Measurements from ENCODE around the gene WDR73.

WDR73 gene

DNA sequence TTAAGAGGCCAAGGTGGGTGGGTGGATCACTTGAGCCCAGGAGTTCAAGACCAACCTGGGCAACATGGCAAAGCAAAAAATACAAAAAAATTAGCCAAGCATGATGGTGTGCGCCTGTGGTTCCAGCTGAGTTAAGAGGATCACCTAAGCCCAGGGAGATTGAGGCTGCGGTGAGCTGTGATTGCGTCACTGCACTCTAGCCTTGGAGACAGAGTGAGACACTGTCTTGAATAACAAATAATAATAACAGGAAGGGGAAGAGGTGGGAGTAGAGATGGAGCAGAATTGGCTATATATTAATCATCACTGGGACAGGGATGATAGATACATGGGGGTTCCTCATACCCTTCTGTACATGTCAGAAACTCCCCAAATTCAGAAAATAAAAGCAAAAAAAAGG is 27.7 kb upstream of the WDR73 start:
- DNase-seq: peak; percentile 94
- Histone ChIP-seq H3K36me3 (replicated peaks) (peaks cover 7% of the 10 kb centered on the region), H3K4me3 (ENCODE audit: low read depth, low read length) (no peak overlapping the region), H3K27me3 (replicated peaks) (no peaks in the 10 kb centered on the region), H3K27ac (peak overlapping the region; percentile 80)
- TF ChIP-seq, protein P1, sequence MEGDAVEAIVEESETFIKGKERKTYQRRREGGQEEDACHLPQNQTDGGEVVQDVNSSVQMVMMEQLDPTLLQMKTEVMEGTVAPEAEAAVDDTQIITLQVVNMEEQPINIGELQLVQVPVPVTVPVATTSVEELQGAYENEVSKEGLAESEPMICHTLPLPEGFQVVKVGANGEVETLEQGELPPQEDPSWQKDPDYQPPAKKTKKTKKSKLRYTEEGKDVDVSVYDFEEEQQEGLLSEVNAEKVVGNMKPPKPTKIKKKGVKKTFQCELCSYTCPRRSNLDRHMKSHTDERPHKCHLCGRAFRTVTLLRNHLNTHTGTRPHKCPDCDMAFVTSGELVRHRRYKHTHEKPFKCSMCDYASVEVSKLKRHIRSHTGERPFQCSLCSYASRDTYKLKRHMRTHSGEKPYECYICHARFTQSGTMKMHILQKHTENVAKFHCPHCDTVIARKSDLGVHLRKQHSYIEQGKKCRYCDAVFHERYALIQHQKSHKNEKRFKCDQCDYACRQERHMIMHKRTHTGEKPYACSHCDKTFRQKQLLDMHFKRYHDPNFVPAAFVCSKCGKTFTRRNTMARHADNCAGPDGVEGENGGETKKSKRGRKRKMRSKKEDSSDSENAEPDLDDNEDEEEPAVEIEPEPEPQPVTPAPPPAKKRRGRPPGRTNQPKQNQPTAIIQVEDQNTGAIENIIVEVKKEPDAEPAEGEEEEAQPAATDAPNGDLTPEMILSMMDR (IDR thresholded peaks at IDR 0.05; ENCODE audit: low read depth, low read length, missing control alignments): no peak
- in situ Hi-C loops (cut with HindIII; ENCODE audit: low pct_ligation_motif_present, low sequenced_read_pairs): no loop called here

DNA sequence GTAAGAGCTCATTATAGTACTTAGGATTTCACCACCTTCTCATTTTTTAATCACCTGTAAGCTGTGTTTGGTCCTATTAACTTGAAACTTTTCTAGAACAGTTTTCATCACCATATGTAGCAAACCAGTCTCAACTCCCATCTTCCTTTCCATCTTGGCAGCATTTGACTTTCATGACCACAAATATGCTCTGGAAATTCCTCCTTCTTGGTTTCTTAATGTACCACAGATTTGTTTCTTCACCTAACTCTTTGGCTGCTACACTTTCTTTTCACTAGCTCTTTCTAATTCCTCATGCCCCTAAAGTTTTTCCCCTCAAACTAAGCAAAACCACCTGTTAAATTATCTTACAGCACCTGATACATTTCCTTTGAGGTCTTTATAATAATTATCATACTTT is 17.1 kb upstream of the WDR73 start:
- DNase-seq: peak; percentile 47
- in situ Hi-C loops (cut with HindIII; ENCODE audit: low pct_ligation_motif_present, low sequenced_read_pairs): no loop called here

DNA sequence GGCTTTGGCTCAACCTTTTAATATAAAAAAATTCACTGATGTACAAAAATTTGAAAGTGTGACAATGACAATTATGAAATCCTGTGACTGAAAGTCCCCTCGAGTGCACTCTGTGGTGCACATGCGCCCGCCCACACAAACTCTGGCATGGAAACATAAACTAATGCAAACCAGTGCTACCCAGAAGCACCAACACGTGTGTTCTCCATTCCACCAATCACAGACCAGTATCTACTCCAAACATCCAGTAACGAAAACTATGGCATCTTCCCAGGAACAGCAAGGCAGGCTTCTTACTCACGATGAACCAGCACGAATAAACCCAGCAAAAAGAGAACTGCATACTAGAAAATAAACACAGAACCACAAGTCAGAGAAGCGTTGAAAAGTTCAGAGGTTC is 15.6 kb upstream of the WDR73 start:
- no peak overlapping the region for H3K27ac ChIP-seq
- H3K4me3 ChIP-seq (ENCODE audit: low read depth, low read length): no peak overlapping the region
- H3K27me3 ChIP-seq (replicated peaks): no peaks in the 10 kb centered on the region
- peaks cover 28% of the 10 kb centered on the region for H3K36me3 ChIP-seq (replicated peaks)
- in situ Hi-C loops (cut with HindIII; ENCODE audit: low pct_ligation_motif_present, low sequenced_read_pairs): no loop called here
- no peak for DNase-seq
- TF ChIP-seq, protein P1 (IDR thresholded peaks at IDR 0.05; ENCODE audit: low read depth, low read length, missing control alignments): no peak

More for the DNA sequence above, 17.1 kb upstream of the WDR73 start:
- Histone ChIP-seq H3K27ac (peak overlapping the region; percentile 50), H3K27me3 (replicated peaks) (no peaks in the 10 kb centered on the region), H3K4me3 (ENCODE audit: low read depth, low read length) (no peak overlapping the region), H3K36me3 (replicated peaks) (peaks cover 25% of the 10 kb centered on the region)
- TF ChIP-seq, protein P1 (IDR thresholded peaks at IDR 0.05; ENCODE audit: low read depth, low read length, missing control alignments): no peak

DNA sequence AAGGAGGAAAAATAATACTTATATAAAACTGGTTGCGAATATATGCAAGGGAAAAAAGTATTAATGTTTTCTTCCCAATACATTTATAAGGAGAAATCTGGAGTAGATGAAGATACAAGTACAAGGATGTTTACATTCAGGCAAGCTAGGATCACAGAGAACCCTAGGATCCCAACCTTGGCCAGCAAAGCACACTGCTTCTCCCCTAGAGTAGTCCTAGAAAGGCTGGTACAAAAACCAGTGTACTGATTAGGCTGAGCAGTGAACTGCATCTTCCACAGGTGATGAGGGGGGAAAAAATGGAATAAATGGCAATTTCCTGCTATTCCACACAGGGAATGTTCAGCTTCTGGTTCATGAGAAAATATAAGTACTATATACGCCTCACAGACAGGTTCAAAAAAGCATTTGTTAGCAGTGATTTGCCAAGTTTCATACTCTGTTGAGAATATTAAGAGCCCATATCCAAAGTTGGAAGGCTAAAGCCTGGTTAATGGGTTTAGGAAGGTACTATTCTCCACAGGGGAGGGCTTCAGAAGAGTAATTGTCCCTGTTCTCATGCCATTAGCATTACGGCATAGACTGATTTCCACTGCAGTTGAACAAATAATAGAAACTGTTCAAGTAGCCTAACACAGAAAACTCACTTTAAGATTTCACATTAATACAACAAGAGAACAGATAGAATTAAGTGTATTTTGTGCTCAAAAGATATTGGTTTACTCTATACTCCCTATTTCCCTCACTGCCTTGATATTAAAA is 14.3 kb upstream of the WDR73 start:
- in situ Hi-C loops (cut with HindIII; ENCODE audit: low pct_ligation_motif_present, low sequenced_read_pairs): no loop called here
- H3K27me3 ChIP-seq (replicated peaks): no peaks in the 10 kb centered on the region
- no peak overlapping the region for H3K4me3 ChIP-seq (ENCODE audit: low read depth, low read length)
- peaks cover 31% of the 10 kb centered on the region for H3K36me3 ChIP-seq (replicated peaks)
- H3K27ac ChIP-seq: no peak overlapping the region
- no peak for DNase-seq
- TF ChIP-seq, protein P1 (IDR thresholded peaks at IDR 0.05; ENCODE audit: low read depth, low read length, missing control alignments): no peak

DNA sequence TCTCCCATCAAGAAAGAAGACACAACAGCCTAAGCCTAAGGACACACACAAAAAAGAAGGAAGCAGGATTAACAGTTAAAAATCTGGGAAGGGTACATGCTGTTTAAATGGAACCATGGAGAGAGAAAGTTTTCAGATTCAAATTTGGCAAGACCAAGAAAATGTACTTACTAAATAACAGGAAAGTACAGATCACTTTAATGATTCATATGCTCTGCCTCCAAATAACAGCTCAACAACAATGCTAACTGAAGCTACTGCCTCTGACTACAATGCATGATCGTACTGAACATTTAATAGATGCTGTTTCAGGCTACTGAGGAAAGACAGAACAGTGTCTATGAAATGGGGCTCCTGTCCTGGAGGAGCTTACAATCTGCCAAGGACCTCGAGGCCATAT is 12.3 kb upstream of the WDR73 start:
- DNase-seq: no peak
- no peaks in the 10 kb centered on the region for H3K27me3 ChIP-seq (replicated peaks)
- peaks cover 31% of the 10 kb centered on the region for H3K36me3 ChIP-seq (replicated peaks)
- H3K4me3 ChIP-seq (ENCODE audit: low read depth, low read length): no peak overlapping the region
- TF ChIP-seq, protein P1 (IDR thresholded peaks at IDR 0.05; ENCODE audit: low read depth, low read length, missing control alignments): no peak
- in situ Hi-C loops (cut with HindIII; ENCODE audit: low pct_ligation_motif_present, low sequenced_read_pairs): no loop called here
- H3K27ac ChIP-seq: no peak overlapping the region

DNA sequence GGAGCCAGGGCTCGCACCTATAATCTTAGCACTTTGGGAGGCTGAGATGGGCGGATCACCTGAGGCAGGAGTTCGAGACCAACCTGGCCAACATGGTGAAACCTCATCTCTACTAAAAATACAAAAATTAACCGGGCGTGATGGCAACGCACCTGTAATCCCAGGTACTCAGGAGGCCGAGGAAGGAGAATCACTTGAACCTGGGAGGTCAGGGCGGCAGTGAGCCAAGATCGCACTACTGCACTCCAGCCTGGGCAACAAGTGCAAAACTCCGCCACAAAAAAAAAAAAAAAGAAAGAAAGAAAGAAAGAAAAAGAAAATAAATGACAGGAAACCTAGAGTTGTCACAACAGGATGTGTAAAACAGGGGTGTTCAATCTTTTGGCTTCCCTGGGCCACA is 6.9 kb upstream of the WDR73 start:
- no peak for DNase-seq
- in situ Hi-C loops (cut with HindIII; ENCODE audit: low pct_ligation_motif_present, low sequenced_read_pairs): no loop called here
- Histone ChIP-seq H3K27me3 (replicated peaks) (no peaks in the 10 kb centered on the region), H3K27ac (no peak overlapping the region), H3K4me3 (ENCODE audit: low read depth, low read length) (no peak overlapping the region), H3K36me3 (replicated peaks) (peaks cover 9% of the 10 kb centered on the region)
- TF ChIP-seq, protein P1 (IDR thresholded peaks at IDR 0.05; ENCODE audit: low read depth, low read length, missing control alignments): no peak
